ENCODE measurements around the gene INO80.
"Not testable (repeated sequence)": the region's sequence is repeated elsewhere in the genome, so short reads cannot be mapped to it uniquely, and the experiment has no call there.

The INO80 gene

GRCh38 chr15:41116962-41117252, 827 bp upstream of the INO80 start:
- no peak for DNase-seq

GRCh38 chr15:41115652-41116115, 396 bp downstream of the INO80 start:
- peak; percentile 13 for DNase-seq

- no peak for DNase-seq
These were observed 874 bp downstream of the INO80 start for GRCh38 chr15:41115161-41115651.

- no peak for DNase-seq
These were observed 9.1 kb downstream of the INO80 start for GRCh38 chr15:41106947-41107346.

- DNase-seq = no peak
These were observed 10.4 kb downstream of the INO80 start for GRCh38 chr15:41105348-41106334.

- no peak for DNase-seq
These were observed 11.8 kb downstream of the INO80 start for GRCh38 chr15:41104234-41104633.

GRCh38 chr15:41102854-41103253, 13.2 kb downstream of the INO80 start:
- no peak for DNase-seq

GRCh38 chr15:41096178-41096577, 19.9 kb downstream of the INO80 start:
- no peak for DNase-seq

GRCh38 chr15:41085029-41085428, 31.1 kb downstream of the INO80 start:
- DNase-seq = no peak

GRCh38 chr15:41080144-41080543, 35.9 kb downstream of the INO80 start:
- DNase-seq = no peak

- no peak for DNase-seq
These were observed 36.4 kb downstream of the INO80 start for GRCh38 chr15:41079717-41080116.

- not testable (repeated sequence) for DNase-seq
These were observed 37.2 kb downstream of the INO80 start for GRCh38 chr15:41078879-41079278.

- DNase-seq = no peak
These were observed 38.0 kb downstream of the INO80 start for GRCh38 chr15:41078125-41078524.

- DNase-seq = no peak
These were observed 43.1 kb downstream of the INO80 start for GRCh38 chr15:41073028-41073427.

- no peak for DNase-seq
These were observed 44.1 kb downstream of the INO80 start for GRCh38 chr15:41072013-41072412.

- DNase-seq = no peak
These were observed 49.6 kb downstream of the INO80 start for GRCh38 chr15:41066516-41066915.

- no peak for DNase-seq
These were observed 54.4 kb downstream of the INO80 start for GRCh38 chr15:41061667-41062066.

GRCh38 chr15:41060505-41060904, 55.6 kb downstream of the INO80 start:
- DNase-seq = no peak

GRCh38 chr15:41056810-41057209, 59.3 kb downstream of the INO80 start:
- no peak for DNase-seq

GRCh38 chr15:41055706-41056105, 60.4 kb downstream of the INO80 start:
- no peak for DNase-seq

- no peak for DNase-seq
These were observed 64.9 kb downstream of the INO80 start for GRCh38 chr15:41051139-41051538.

GRCh38 chr15:41048852-41049251, 67.2 kb downstream of the INO80 start:
- no peak for DNase-seq

- no peak for DNase-seq
These were observed 67.7 kb downstream of the INO80 start for GRCh38 chr15:41048397-41048796.

- DNase-seq = no peak
These were observed 68.6 kb downstream of the INO80 start for GRCh38 chr15:41047474-41047873.

Measured in NCI-H1048 (cell line).